Effector memory CD8-positive, alpha-beta T cell (primary cell): ENCODE data around the gene SPATA7.
A peak's percentile ranks its signal among the peaks of the same experiment; 100 is the strongest.

ENCODE experiments used
- ATAC-seq: fragments of 150-1000 bp; cut with Tn5 transposase; replicated peaks from 2 replicates; pipeline ENCODE4 v1.10.0; 2021; ENCODE audit warnings: mild to moderate bottlenecking, moderate library complexity
- DNase-seq, 3 experiments: peaks; one replicate each; pipeline ENCODE4 v3.0.0; 2021
- H3K27ac Mint-ChIP-seq, 2 donors: one replicate each; pipeline ENCODE4 v1.8.0; 2022; ENCODE audit warnings: mild to moderate bottlenecking in 2 of 2, mixed read lengths in 2 of 2, moderate library complexity in 2 of 2
- H3K27me3 Mint-ChIP-seq, 2 donors: one replicate each; pipeline ENCODE4 v1.8.0; 2022; ENCODE audit warnings: mixed read lengths in 2 of 2
- H3K36me3 Mint-ChIP-seq: one replicate; pipeline ENCODE4 v1.8.0; 2022; ENCODE audit warnings: mild to moderate bottlenecking, moderate library complexity, mixed read lengths; ENCODE audit not compliant: insufficient read depth
- H3K4me1 Mint-ChIP-seq, 2 donors: one replicate each; pipeline ENCODE4 v1.8.0; 2022; ENCODE audit warnings: low read depth in 2 of 2, mixed read lengths in 2 of 2
- H3K4me3 Mint-ChIP-seq, 2 donors: one replicate each; pipeline ENCODE4 v1.8.0; 2022; ENCODE audit warnings: mild to moderate bottlenecking in 2 of 2, mixed read lengths in 2 of 2, moderate library complexity in 2 of 2
- H3K9me3 Mint-ChIP-seq, 2 donors: one replicate each; pipeline ENCODE4 v1.8.0; 2022; ENCODE audit warnings: mixed read lengths in 2 of 2

SPATA7 gene

DNA sequence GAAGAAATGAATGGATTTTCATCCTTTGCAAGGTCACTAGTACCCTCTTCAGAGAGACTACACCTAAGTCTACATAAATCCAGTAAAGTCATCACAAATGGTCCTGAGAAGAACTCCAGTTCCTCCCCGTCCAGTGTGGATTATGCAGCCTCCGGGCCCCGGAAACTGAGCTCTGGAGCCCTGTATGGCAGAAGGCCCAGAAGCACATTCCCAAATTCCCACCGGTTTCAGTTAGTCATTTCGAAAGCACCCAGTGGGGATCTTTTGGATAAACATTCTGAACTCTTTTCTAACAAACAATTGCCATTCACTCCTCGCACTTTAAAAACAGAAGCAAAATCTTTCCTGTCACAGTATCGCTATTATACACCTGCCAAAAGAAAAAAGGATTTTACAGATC lies 40.8 kb downstream of the SPATA7 start:
- Mint-ChIP-seq H3K9me3 (no peaks in the 10 kb centered on the region), H3K36me3 (no peaks in the 10 kb centered on the region), H3K4me3 (no peak overlapping the region), H3K4me1 (no peaks in the 10 kb centered on the region), H3K27me3 (no peaks in the 10 kb centered on the region), H3K27ac (no peak overlapping the region)
- DNase-seq (no peak), ATAC-seq (no peak)

DNA sequence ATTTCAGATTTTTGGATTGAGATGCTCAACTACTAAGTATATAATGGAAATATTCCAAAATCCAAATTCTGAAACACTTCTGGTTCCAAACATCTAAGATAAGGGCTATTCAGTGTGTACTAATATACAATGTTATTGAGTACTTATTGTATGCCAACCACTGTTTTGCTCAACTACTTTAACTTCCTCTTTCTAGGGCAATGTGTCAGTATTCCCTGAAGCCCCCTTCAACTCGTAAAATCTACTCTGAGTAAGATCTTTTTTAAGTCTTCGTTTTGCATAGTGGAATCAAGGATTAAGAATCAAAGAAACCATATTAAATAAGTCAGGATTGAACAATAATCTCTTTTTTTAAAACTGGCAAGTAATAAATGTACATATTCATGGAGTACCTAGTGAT lies 45.5 kb downstream of the SPATA7 start:
- Mint-ChIP-seq H3K4me3 (no peak overlapping the region), H3K9me3 (no peaks in the 10 kb centered on the region), H3K4me1 (no peaks in the 10 kb centered on the region), H3K27ac (no peak overlapping the region), H3K36me3 (no peaks in the 10 kb centered on the region), H3K27me3 (no peaks in the 10 kb centered on the region)
- DNase-seq: no peak
- no peak for ATAC-seq

GRCh38 chr14:88437658-88438057 lies 52.2 kb downstream of the SPATA7 start:
- Mint-ChIP-seq H3K27me3 (no peaks in the 10 kb centered on the region), H3K36me3 (no peaks in the 10 kb centered on the region), H3K4me1 (no peaks in the 10 kb centered on the region), H3K9me3 (no peaks in the 10 kb centered on the region), H3K27ac (no peak overlapping the region), H3K4me3 (no peak overlapping the region)
- no peak for DNase-seq
- no peak for ATAC-seq

GRCh38 chr14:88439088-88439487 lies 53.6 kb downstream of the SPATA7 start:
- Mint-ChIP-seq H3K27me3 (no peaks in the 10 kb centered on the region), H3K27ac (no peak overlapping the region), H3K36me3 (no peaks in the 10 kb centered on the region), H3K9me3 (peaks cover 0 to 2% of the 10 kb centered on the region in 2 donors), H3K4me3 (no peak overlapping the region), H3K4me1 (no peaks in the 10 kb centered on the region)
- ATAC-seq (no peak), DNase-seq (no peak)

DNA sequence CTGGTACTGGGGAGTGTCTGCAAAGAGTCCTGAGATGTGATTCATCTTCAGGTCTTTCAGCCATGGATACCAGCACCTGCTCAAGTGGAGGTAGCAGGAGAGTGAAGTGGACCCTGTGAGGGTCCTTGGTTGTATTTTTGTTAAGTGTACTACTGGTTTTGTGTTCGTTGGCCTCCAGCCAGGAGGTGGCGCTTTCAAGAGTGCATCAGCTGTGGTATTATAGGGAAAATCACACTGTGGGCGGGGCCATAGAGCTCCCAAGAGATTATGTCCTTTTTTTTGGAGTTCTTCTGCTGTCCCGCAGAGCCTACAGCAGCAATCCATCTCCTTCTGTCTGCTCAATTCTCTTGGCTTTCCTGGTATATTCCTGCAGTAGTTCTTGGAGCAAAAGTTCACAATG lies 66.8 kb downstream of the SPATA7 start:
- H3K36me3 Mint-ChIP-seq: no peaks in the 10 kb centered on the region

GRCh38 chr14:88454886-88455285 lies 69.4 kb downstream of the SPATA7 start:
- Mint-ChIP-seq H3K27ac (no peak overlapping the region), H3K36me3 (no peaks in the 10 kb centered on the region), H3K4me1 (no peaks in the 10 kb centered on the region), H3K9me3 (peaks cover 1 to 5% of the 10 kb centered on the region in 2 donors), H3K4me3 (no peak overlapping the region), H3K27me3 (no peaks in the 10 kb centered on the region)
- ATAC-seq (no peak), DNase-seq (no peak)

More for the DNA sequence above, 66.8 kb downstream of the SPATA7 start:
- no peak overlapping the region for H3K27ac Mint-ChIP-seq
- H3K4me1 Mint-ChIP-seq: no peaks in the 10 kb centered on the region
- DNase-seq (no peak), ATAC-seq (no peak)
- H3K4me3 Mint-ChIP-seq: no peak overlapping the region
- peaks cover under 1 to 12% of the 10 kb centered on the region in 2 donors for H3K9me3 Mint-ChIP-seq
- no peaks in the 10 kb centered on the region for H3K27me3 Mint-ChIP-seq

GRCh38 chr14:88463318-88463717 lies 77.9 kb downstream of the SPATA7 start:
- peak in 1 of 3 experiments; percentile 3 for DNase-seq
- Mint-ChIP-seq H3K27me3 (no peaks in the 10 kb centered on the region), H3K9me3 (no peaks in the 10 kb centered on the region), H3K36me3 (peaks cover 4% of the 10 kb centered on the region), H3K4me1 (no peaks in the 10 kb centered on the region), H3K4me3 (no peak overlapping the region), H3K27ac (no peak overlapping the region)
- ATAC-seq: no peak

DNA sequence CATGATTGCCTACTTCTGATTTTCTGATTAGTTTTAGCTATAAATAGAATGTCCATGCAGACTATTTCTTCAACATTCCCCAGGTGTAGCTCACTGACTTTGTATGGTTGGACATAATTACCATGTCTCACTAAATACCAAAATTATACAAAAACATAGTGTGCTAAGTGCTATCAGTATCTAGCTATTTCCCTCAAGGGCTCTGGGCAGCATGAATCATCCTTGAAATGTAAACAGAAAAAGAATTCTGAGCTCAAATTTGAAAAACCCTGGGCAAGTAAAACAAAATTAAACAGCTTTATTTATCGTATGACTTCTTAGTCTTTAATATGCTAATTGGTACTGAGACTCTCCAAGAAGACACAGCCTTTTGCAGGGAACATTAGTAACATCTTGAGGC lies 82.9 kb downstream of the SPATA7 start:
- no peaks in the 10 kb centered on the region for H3K27me3 Mint-ChIP-seq
- DNase-seq: no peak
- H3K36me3 Mint-ChIP-seq: no peaks in the 10 kb centered on the region
- no peak overlapping the region for H3K27ac Mint-ChIP-seq
- no peak overlapping the region for H3K4me3 Mint-ChIP-seq
- ATAC-seq: no peak
- H3K9me3 Mint-ChIP-seq: no peaks in the 10 kb centered on the region
- no peaks in the 10 kb centered on the region for H3K4me1 Mint-ChIP-seq

- Mint-ChIP-seq H3K9me3 (no peaks in the 10 kb centered on the region), H3K4me1 (no peaks in the 10 kb centered on the region), H3K36me3 (no peaks in the 10 kb centered on the region), H3K4me3 (no peak overlapping the region), H3K27ac (no peak overlapping the region), H3K27me3 (no peaks in the 10 kb centered on the region)
- no peak for DNase-seq
- no peak for ATAC-seq
These were observed 85.3 kb downstream of the SPATA7 start for GRCh38 chr14:88470542-88471440.

GRCh38 chr14:88473791-88474190 lies 88.3 kb downstream of the SPATA7 start:
- no peak for DNase-seq
- H3K27me3 Mint-ChIP-seq: no peaks in the 10 kb centered on the region
- no peaks in the 10 kb centered on the region for H3K9me3 Mint-ChIP-seq
- no peak overlapping the region for H3K4me3 Mint-ChIP-seq
- H3K4me1 Mint-ChIP-seq: no peaks in the 10 kb centered on the region
- no peaks in the 10 kb centered on the region for H3K36me3 Mint-ChIP-seq
- H3K27ac Mint-ChIP-seq: no peak overlapping the region
- no peak for ATAC-seq

- ATAC-seq (no peak), DNase-seq (no peak)
- Mint-ChIP-seq H3K4me1 (no peaks in the 10 kb centered on the region), H3K4me3 (no peak overlapping the region), H3K9me3 (no peaks in the 10 kb centered on the region), H3K27ac (no peak overlapping the region), H3K27me3 (peaks cover 4 to 8% of the 10 kb centered on the region in 2 donors), H3K36me3 (no peaks in the 10 kb centered on the region)
These were observed 90.8 kb downstream of the SPATA7 start for GRCh38 chr14:88476214-88476774.

DNA sequence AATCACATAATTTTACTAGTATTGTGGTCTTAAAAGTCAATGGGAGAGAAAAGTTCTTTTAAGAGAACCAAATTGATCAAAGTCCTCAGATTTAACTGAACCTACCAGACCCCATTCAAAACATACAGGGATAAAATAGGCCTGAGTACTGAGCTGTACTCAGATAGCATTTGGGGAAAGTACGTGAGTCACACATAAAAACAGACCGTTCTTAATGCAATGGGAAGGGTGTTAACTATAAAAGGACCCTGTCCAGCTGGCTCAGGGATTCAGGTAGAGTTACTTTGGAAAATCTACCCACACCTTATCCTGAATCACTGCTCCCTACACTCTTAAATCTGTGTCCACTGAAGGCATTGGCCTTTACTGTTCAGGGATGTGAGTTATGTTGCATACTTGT lies 91.4 kb downstream of the SPATA7 start:
- Mint-ChIP-seq H3K4me3 (no peak overlapping the region), H3K36me3 (no peaks in the 10 kb centered on the region), H3K9me3 (no peaks in the 10 kb centered on the region), H3K4me1 (no peaks in the 10 kb centered on the region), H3K27me3 (peaks cover 9 to 14% of the 10 kb centered on the region in 2 donors), H3K27ac (no peak overlapping the region)
- no peak for DNase-seq
- no peak for ATAC-seq

DNA sequence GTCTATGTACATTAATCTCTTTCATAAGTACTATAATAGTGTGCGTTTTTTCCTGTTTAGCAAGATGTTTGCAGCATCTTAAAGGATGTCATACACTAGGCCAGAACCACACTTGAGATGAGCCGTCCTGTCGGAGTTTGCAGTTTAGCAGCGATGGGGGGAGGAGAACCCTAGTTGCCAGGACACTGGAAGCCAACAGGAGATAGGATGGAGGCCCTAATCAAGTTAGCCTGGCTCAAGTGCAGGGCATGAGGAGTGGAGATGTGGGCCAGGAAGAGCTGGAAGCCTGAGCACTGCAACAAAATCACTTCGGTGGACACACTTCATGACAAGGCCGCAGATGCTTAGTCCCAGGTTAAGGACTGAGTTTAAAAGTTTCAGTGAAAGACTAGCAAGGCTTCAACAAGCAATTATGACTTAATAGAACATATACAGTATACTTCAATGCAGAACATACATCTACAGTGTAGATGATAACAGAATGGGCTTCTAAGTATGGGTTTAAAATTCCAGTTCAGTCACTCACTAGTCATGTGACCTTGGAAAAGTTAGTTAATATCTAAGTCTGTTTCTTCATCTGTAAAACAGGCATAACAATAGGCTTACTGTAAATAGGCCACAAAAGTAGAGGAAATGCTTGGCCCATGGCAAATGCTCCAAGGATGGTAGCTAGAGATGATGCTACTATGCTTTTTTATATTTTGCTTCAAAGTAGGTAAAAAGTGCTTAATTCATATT lies 92.2 kb downstream of the SPATA7 start:
- no peak for DNase-seq

GRCh38 chr14:88478931-88479330 lies 93.5 kb downstream of the SPATA7 start:
- H3K4me1 Mint-ChIP-seq: no peaks in the 10 kb centered on the region
- no peak for ATAC-seq
- no peaks in the 10 kb centered on the region for H3K36me3 Mint-ChIP-seq

More for the DNA sequence above, 92.2 kb downstream of the SPATA7 start:
- Mint-ChIP-seq H3K4me1 (no peaks in the 10 kb centered on the region), H3K36me3 (no peaks in the 10 kb centered on the region), H3K27ac (no peak overlapping the region), H3K9me3 (no peaks in the 10 kb centered on the region), H3K27me3 (peaks cover 18 to 22% of the 10 kb centered on the region in 2 donors), H3K4me3 (no peak overlapping the region)
- ATAC-seq: no peak

More at GRCh38 chr14:88478931-88479330, 93.5 kb downstream of the SPATA7 start:
- DNase-seq: no peak
- peaks cover 28 to 29% of the 10 kb centered on the region in 2 donors for H3K27me3 Mint-ChIP-seq
- no peak overlapping the region for H3K27ac Mint-ChIP-seq
- no peak overlapping the region for H3K4me3 Mint-ChIP-seq
- H3K9me3 Mint-ChIP-seq: no peaks in the 10 kb centered on the region
